K562 (cell line): ENCODE data around the gene RPLP2.
A peak's percentile ranks its signal among the peaks of the same experiment; 100 is the strongest.

Experiments
- MAFF ChIP-seq: IDR thresholded peaks from 2 replicates; pipeline ENCODE4 v1.6.1; 2012; ENCODE audit warnings: low read length, improper control_type of control experiment
- NR2F6 ChIP-seq: fragments of 450-650 bp; formaldehyde crosslinking; IDR thresholded peaks from 2 replicates; pipeline ENCODE4 v1.4.0; 2020; ENCODE audit warnings: mild to moderate bottlenecking
- POLR2AphosphoS5 ChIP-seq: IDR thresholded peaks from 2 replicates; pipeline ENCODE4 v1.6.1; 2011; ENCODE audit warnings: mild to moderate bottlenecking, low read depth, low read length, moderate library complexity; ENCODE audit not compliant: control insufficient read depth, insufficient read depth
- TCF7 ChIP-seq: sonication (generic); IDR thresholded peaks from 2 replicates; pipeline ENCODE4 v1.6.1; 2016; ENCODE audit warnings: antibody characterized with exemption, borderline replicate concordance
- ZBTB7A ChIP-seq: IDR thresholded peaks from 2 replicates; pipeline ENCODE4 v1.6.1; 2011; ENCODE audit warnings: low read depth, mild to moderate bottlenecking, low read length, moderate library complexity, borderline replicate concordance; ENCODE audit not compliant: control insufficient read depth
- ZFX ChIP-seq: sonication (generic); formaldehyde crosslinking; IDR thresholded peaks from 2 replicates; pipeline ENCODE4 v1.8.0; 2022; ENCODE audit warnings: mild to moderate bottlenecking, missing genetic modification reagents, moderate library complexity
- ZNF140 ChIP-seq: fragments of 250-450 bp; sonication (Bioruptor Pico); IDR thresholded peaks from 2 replicates; pipeline ENCODE4 v1.8.0; 2021; ENCODE audit warnings: moderate library complexity, mild to moderate bottlenecking, inconsistent platforms
- TF ChIP-seq, protein P1 (sequence below), 3 experiments: IDR thresholded peaks in 2 of 3; conservative IDR thresholded peaks in 1 of 3; 2 replicates each; pipeline ENCODE4 v1.5.1; 2011 to 2012; ENCODE audit warnings: low read length in 3 of 3, mild to moderate bottlenecking in 3 of 3, control low read depth in 2 of 3, improper control_type of control experiment in 1 of 3, inconsistent platforms in 1 of 3, low read depth in 1 of 3, mixed read lengths in 1 of 3, moderate library complexity in 1 of 3; ENCODE audit not compliant: insufficient read depth in 2 of 3
- TF ChIP-seq, protein P2 (sequence below), 2 experiments: fragments of 450-650 bp; formaldehyde crosslinking in 1 of 2; IDR thresholded peaks; 2 replicates each; pipeline versions ENCODE4 v1.4.0 to v1.6.1; 2014 to 2020; ENCODE audit warnings: mild to moderate bottlenecking in 2 of 2, borderline replicate concordance in 1 of 2, low read depth in 1 of 2

DNA sequence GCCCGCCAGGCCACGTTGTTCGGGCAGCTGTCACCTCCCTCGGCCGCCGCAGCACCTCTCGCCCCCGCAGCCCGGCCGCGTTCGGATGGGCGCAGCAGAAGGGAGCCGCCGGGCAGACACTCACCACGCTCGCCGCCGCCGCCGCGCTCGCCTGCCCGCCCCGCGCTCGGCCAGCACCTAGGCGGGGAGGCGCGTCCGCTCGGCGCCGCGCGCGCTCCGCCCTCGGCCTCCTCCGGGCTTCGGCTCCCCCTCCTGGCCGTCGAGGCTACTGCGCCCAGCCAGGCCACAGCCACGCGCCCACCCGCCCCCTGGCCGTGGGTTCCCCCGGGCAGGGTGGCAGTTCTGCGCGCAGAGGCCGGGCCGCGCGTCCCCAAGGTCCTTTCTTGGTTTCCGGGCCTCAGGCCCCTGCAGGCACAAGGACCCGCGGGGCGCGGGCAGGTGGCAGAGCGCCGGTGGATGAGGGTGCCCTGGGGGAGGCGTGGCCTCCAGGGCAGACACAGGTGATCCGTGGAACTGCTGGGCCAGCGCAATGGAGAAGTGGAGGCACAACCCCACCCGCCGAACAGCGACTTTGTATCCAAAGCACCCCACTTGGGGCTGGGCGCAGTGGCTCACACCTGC lies 11.6 kb upstream of the RPLP2 start, which contains the start of gene SLC25A22:
- TF ChIP-seq, protein P1, sequence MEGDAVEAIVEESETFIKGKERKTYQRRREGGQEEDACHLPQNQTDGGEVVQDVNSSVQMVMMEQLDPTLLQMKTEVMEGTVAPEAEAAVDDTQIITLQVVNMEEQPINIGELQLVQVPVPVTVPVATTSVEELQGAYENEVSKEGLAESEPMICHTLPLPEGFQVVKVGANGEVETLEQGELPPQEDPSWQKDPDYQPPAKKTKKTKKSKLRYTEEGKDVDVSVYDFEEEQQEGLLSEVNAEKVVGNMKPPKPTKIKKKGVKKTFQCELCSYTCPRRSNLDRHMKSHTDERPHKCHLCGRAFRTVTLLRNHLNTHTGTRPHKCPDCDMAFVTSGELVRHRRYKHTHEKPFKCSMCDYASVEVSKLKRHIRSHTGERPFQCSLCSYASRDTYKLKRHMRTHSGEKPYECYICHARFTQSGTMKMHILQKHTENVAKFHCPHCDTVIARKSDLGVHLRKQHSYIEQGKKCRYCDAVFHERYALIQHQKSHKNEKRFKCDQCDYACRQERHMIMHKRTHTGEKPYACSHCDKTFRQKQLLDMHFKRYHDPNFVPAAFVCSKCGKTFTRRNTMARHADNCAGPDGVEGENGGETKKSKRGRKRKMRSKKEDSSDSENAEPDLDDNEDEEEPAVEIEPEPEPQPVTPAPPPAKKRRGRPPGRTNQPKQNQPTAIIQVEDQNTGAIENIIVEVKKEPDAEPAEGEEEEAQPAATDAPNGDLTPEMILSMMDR (IDR thresholded peaks at IDR 0.05 in 2 of 3, conservative IDR thresholded peaks at IDR 0.05 in 1 of 3; ENCODE audit: insufficient read depth in 2 of 3, low read depth in 1 of 3, low read length in 3 of 3): peak; percentile 69 to 94 (median 83)
- TF ChIP-seq NR2F6 (CRISPR knock-in tag) (no peak), TCF7 (no peak), MAFF (no peak), ZBTB7A (peak; percentile 93; the same call in 1 of the 2 replicates), POLR2AphosphoS5 (no peak), ZNF140 (CRISPR knock-in tag) (no peak), ZFX (CRISPR knock-in tag) (peak; percentile 14; the same call in 1 of the 2 replicates)
- TF ChIP-seq, protein P2, sequence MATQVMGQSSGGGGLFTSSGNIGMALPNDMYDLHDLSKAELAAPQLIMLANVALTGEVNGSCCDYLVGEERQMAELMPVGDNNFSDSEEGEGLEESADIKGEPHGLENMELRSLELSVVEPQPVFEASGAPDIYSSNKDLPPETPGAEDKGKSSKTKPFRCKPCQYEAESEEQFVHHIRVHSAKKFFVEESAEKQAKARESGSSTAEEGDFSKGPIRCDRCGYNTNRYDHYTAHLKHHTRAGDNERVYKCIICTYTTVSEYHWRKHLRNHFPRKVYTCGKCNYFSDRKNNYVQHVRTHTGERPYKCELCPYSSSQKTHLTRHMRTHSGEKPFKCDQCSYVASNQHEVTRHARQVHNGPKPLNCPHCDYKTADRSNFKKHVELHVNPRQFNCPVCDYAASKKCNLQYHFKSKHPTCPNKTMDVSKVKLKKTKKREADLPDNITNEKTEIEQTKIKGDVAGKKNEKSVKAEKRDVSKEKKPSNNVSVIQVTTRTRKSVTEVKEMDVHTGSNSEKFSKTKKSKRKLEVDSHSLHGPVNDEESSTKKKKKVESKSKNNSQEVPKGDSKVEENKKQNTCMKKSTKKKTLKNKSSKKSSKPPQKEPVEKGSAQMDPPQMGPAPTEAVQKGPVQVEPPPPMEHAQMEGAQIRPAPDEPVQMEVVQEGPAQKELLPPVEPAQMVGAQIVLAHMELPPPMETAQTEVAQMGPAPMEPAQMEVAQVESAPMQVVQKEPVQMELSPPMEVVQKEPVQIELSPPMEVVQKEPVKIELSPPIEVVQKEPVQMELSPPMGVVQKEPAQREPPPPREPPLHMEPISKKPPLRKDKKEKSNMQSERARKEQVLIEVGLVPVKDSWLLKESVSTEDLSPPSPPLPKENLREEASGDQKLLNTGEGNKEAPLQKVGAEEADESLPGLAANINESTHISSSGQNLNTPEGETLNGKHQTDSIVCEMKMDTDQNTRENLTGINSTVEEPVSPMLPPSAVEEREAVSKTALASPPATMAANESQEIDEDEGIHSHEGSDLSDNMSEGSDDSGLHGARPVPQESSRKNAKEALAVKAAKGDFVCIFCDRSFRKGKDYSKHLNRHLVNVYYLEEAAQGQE (IDR thresholded peaks at IDR 0.05; ENCODE audit: borderline replicate concordance): peak; percentile 42; the same call in 1 of the 2 replicates
- TF ChIP-seq, protein P2 (CRISPR knock-in tag; IDR thresholded peaks at IDR 0.05; ENCODE audit: low read depth): no peak
